IPS-18a (cell line): ENCODE measurements around the gene PDZRN3.

ENCODE experiments used
- H3K27ac ChIP-seq: one replicate; pipeline ENCODE4 v1.5.1; 2013; ENCODE audit warnings: low read length
- H3K27me3 ChIP-seq: one replicate; pipeline ENCODE4 v1.6.1; 2013; ENCODE audit warnings: mild to moderate bottlenecking, low read length; ENCODE audit not compliant: control insufficient read depth, insufficient read depth
- H3K36me3 ChIP-seq: one replicate; pipeline ENCODE4 v1.6.1; 2013; ENCODE audit warnings: low read depth, low read length; ENCODE audit not compliant: control insufficient read depth
- H3K4me1 ChIP-seq: one replicate; pipeline ENCODE4 v1.6.1; 2013; ENCODE audit warnings: low read depth, low read length; ENCODE audit not compliant: control insufficient read depth
- H3K4me3 ChIP-seq: one replicate; pipeline ENCODE4 v1.5.1; 2013; ENCODE audit warnings: low read length
- H3K9ac ChIP-seq: one replicate; pipeline ENCODE4 v1.6.1; 2013; ENCODE audit warnings: mild to moderate bottlenecking, low read length, moderate library complexity
- H3K9me3 ChIP-seq: one replicate; pipeline ENCODE4 v1.6.1; 2013; ENCODE audit warnings: low read depth, low read length; ENCODE audit not compliant: control insufficient read depth

Gene PDZRN3

DNA sequence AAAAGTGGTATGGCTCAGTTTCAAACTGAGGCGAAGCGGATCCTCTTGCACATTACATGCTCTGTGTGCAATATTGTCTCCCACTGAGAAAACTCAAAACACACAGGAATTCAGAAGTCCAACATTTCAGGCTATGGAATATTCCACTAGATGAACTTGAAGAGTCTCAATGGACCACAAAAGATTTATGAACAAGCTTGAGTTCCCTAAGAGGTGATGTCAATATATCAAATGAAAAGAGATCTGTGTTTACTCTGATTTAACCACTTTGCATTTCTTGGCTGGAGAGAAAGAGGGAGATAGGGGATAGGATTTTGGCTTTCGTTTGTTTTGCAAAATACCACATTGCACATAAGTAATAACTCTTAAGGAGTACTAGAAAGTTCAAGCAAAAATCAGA, 20.3 kb downstream of the PDZRN3 start:
- H3K4me3 ChIP-seq: no peak overlapping the region
- no peaks in the 10 kb centered on the region for H3K27me3 ChIP-seq
- H3K4me1 ChIP-seq: no peaks in the 10 kb centered on the region
- peaks cover 6% of the 10 kb centered on the region for H3K36me3 ChIP-seq
- no peak overlapping the region for H3K9ac ChIP-seq
- H3K9me3 ChIP-seq: no peaks in the 10 kb centered on the region
- no peak overlapping the region for H3K27ac ChIP-seq

DNA sequence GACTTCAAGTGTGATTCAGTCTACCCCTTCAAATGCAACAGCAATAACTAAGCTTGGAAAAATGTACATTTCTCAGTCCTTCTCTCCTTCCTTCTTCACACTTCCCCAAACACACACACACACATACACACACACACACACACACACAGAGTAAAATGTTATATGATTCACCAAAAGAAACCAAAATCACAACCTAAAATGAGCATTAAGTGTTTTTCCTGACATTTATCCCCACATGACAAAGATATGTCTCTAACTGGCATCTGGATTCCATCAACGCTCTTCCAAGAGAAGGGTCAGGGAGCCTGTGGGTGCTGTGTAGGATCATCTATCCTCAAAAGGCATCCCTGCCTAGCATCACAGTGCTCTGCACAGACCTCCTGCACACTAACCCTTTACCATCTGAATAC, 21.0 kb downstream of the PDZRN3 start:
- Histone ChIP-seq H3K36me3 (peaks cover 6% of the 10 kb centered on the region), H3K9ac (no peak overlapping the region), H3K27ac (no peak overlapping the region), H3K27me3 (no peaks in the 10 kb centered on the region), H3K9me3 (no peaks in the 10 kb centered on the region), H3K4me1 (no peaks in the 10 kb centered on the region), H3K4me3 (no peak overlapping the region)

DNA sequence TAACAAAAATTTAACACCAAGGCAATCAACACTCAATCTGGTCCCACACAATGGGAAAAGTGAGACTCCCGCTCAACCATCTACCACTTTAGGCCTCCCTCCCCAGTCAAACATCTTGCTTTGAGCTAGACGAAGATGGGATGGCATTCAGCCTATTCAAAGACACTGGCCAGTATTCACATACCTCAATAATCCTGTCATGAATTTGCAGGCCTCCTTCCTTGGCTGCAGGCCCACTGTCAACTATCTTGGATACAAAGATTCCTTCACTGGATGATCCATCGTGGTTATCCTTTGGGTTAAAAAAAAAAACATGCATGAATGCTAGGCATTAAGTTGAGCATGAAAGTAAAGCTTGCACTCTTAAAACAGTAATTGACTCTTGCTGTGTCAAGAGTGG, 22.6 kb downstream of the PDZRN3 start:
- Histone ChIP-seq H3K27me3 (no peaks in the 10 kb centered on the region), H3K36me3 (peaks cover 6% of the 10 kb centered on the region), H3K4me3 (no peak overlapping the region), H3K4me1 (no peaks in the 10 kb centered on the region), H3K9ac (no peak overlapping the region), H3K9me3 (no peaks in the 10 kb centered on the region), H3K27ac (no peak overlapping the region)

GRCh38 chr3:73601481-73601880, 23.3 kb downstream of the PDZRN3 start:
- no peaks in the 10 kb centered on the region for H3K27me3 ChIP-seq
- H3K9me3 ChIP-seq: no peaks in the 10 kb centered on the region
- H3K27ac ChIP-seq: no peak overlapping the region
- peaks cover 6% of the 10 kb centered on the region for H3K36me3 ChIP-seq
- no peaks in the 10 kb centered on the region for H3K4me1 ChIP-seq
- H3K9ac ChIP-seq: no peak overlapping the region
- H3K4me3 ChIP-seq: no peak overlapping the region

GRCh38 chr3:73601011-73601410, 23.7 kb downstream of the PDZRN3 start:
- Histone ChIP-seq H3K9ac (no peak overlapping the region), H3K4me3 (no peak overlapping the region), H3K27ac (no peak overlapping the region), H3K27me3 (no peaks in the 10 kb centered on the region), H3K9me3 (no peaks in the 10 kb centered on the region), H3K4me1 (no peaks in the 10 kb centered on the region), H3K36me3 (peaks cover 6% of the 10 kb centered on the region)

DNA sequence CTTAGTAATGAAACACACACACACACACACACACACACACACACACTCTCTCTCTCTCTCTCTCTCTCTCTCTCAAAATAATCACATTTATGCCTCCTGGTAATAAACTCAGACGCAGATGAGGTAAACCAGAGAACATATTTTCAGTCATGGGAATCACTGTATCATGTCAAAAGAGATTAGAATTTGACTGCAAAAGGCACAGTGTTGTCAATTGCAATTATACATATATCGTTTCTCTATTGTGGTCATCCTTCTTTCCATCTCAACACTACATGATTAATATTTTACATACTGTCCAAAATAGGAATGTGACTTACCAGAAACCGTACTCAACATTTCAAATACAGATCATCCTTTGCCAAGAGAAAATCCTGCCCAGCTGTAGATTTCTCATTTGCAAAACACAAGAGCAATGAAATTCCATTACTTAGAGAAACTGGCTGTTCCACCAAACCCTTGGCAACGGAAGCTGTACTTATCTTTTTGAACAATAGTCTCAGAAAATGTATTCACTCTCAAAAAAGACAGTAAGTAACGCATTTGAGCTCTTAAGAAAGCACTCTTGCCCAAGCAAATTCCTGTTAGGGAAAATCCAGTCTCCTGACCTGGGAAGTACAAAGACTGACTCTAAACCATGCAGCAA, 24.3 kb downstream of the PDZRN3 start:
- peaks cover 6% of the 10 kb centered on the region for H3K36me3 ChIP-seq
- no peak overlapping the region for H3K27ac ChIP-seq
- H3K9ac ChIP-seq: no peak overlapping the region
- no peaks in the 10 kb centered on the region for H3K4me1 ChIP-seq
- H3K27me3 ChIP-seq: no peaks in the 10 kb centered on the region
- no peaks in the 10 kb centered on the region for H3K9me3 ChIP-seq
- no peak overlapping the region for H3K4me3 ChIP-seq

- Histone ChIP-seq H3K9me3 (no peaks in the 10 kb centered on the region), H3K4me1 (no peaks in the 10 kb centered on the region), H3K4me3 (no peak overlapping the region), H3K36me3 (peaks cover 6% of the 10 kb centered on the region), H3K27me3 (no peaks in the 10 kb centered on the region), H3K27ac (no peak overlapping the region), H3K9ac (no peak overlapping the region)
These were observed 25.1 kb downstream of the PDZRN3 start for GRCh38 chr3:73599605-73600004.

- Histone ChIP-seq H3K4me3 (no peak overlapping the region), H3K9me3 (no peaks in the 10 kb centered on the region), H3K27me3 (no peaks in the 10 kb centered on the region), H3K9ac (no peak overlapping the region), H3K4me1 (peaks cover 5% of the 10 kb centered on the region), H3K27ac (no peak overlapping the region), H3K36me3 (peaks cover 6% of the 10 kb centered on the region)
These were observed 27.3 kb downstream of the PDZRN3 start for GRCh38 chr3:73597476-73597875.

GRCh38 chr3:73592154-73593144, 32.3 kb downstream of the PDZRN3 start:
- peaks cover 26% of the 10 kb centered on the region for H3K27me3 ChIP-seq
- peaks cover 5% of the 10 kb centered on the region for H3K4me1 ChIP-seq
- no peak overlapping the region for H3K27ac ChIP-seq
- no peaks in the 10 kb centered on the region for H3K9me3 ChIP-seq
- H3K36me3 ChIP-seq: no peaks in the 10 kb centered on the region
- no peak overlapping the region for H3K9ac ChIP-seq
- H3K4me3 ChIP-seq: no peak overlapping the region

DNA sequence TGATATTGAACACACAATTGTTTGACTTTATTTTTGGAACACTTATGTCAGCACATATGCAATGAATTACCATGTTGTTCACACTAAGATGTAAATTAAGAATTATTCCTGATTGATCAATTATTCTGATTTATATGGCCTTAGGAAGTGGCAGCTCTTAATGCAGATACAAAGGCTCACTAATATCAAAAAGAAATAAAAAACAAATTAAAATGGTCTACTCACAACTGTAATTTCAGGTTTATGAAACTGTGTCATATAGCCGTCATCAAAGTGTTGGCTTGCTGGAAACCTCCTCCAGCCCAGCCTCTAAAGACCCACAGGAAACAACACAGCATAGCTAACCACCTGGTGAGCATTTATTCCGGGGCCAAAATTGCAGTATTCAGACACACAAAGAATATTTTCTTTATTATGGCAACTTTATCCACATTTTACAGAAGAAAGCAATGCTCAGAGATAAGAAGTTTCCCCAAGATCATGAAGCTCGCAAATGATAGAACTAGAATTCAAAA, 33.4 kb downstream of the PDZRN3 start:
- Histone ChIP-seq H3K9me3 (no peaks in the 10 kb centered on the region), H3K4me3 (no peak overlapping the region), H3K27ac (no peak overlapping the region), H3K9ac (no peak overlapping the region), H3K27me3 (peaks cover 26% of the 10 kb centered on the region), H3K36me3 (no peaks in the 10 kb centered on the region), H3K4me1 (peaks cover 5% of the 10 kb centered on the region)

- H3K27me3 ChIP-seq: peaks cover 21% of the 10 kb centered on the region
- no peaks in the 10 kb centered on the region for H3K9me3 ChIP-seq
- no peaks in the 10 kb centered on the region for H3K4me1 ChIP-seq
- H3K36me3 ChIP-seq: no peaks in the 10 kb centered on the region
- H3K4me3 ChIP-seq: no peak overlapping the region
- H3K9ac ChIP-seq: no peak overlapping the region
- no peak overlapping the region for H3K27ac ChIP-seq
These were observed 38.1 kb downstream of the PDZRN3 start for GRCh38 chr3:73586628-73587027.
